ENCODE data around the gene ZFP1.
"Not testable (repeated sequence)": the region's sequence is repeated elsewhere in the genome, so short reads cannot be mapped to it uniquely, and the experiment has no call there.

Gene ZFP1

GRCh38 chr16:75203667-75204409 is 55.5 kb downstream of the ZFP1 start:
- DNase-seq (ENCODE audit: low read depth, low spot score), result no peak

DNA sequence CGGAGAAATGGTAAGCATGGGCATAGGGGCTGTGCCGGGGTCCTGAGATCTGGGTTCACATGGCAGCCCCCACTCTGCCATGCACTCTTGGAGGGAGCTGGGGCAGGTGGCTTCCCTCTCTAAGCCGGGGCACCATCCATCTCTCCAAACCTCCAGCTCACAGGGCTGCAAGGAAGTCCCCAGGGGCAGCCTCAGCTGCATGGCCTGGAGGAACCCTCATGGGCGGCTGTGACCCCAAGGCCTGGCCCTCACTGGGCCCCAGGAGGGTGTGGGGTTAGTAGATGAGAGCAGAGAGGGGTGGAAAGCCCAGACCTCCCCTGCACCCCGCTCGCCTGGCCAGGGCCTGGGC is 56.1 kb downstream of the ZFP1 start:
- no peak for DNase-seq (ENCODE audit: low read depth, low spot score)

DNA sequence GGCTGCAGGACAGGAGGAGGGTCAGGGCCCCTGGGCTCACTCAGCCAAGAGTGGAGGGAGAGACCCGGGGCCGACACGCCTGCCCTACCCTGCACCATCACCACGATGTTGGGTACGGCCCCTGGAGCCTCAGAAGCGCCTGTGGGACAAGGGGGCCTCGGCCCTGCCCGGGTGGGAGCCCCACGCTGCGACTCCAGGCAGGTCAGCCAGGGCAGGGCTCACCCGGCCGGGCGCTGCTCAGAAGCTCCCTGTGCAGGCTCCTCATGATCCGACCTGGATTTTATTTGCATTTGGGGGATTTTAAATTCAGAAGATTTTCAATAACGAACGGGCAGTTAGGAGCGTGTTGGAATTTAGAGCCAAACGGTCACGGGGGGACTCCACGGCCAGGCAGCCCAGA is 56.6 kb downstream of the ZFP1 start:
- not testable (repeated sequence) for DNase-seq (ENCODE audit: low read depth, low spot score)

- DNase-seq (ENCODE audit: low read depth, low spot score), result not testable (repeated sequence)
Measured at GRCh38 chr16:75205438-75205837, 57.1 kb downstream of the ZFP1 start.

DNA sequence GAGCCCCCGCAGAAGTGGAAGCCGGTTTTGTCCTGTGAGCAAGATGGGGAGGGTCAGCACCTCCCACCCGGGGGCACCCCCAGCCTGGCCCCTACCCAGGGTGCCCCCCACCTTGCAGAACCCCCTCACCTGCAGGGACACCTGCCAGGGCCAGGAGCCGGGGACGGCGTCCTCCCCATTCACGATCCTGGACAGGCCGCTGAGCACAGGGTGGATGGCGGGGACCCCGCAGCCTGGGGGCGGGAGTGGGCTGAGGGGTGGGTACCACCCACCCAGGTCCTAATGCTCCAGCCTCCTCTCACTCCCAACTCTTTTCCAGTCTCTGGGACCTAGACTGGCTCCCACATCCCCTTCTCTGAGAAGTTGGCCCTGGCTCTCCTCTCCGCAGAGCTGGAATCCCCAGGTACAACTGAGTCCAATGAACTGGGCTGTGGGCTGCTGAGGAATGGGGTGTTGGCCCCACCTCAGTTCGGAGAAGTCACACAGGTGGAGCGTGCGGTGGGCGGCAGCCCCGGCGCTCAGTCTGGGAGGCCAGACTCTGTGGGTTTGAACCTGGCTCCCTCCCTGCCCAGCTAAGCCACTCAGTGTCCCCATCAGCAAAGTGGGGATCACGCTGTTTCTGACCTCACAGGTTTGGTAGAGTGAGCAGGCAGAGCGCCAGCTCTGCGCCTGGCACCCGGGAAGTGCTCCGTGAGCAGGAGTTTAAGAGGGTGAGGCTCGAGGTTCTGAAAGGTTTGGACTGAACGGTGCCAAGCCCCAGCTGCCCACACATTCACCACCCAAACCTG is 57.8 kb downstream of the ZFP1 start:
- DNase-seq (ENCODE audit: low read depth, low spot score), result not testable (repeated sequence)

DNA sequence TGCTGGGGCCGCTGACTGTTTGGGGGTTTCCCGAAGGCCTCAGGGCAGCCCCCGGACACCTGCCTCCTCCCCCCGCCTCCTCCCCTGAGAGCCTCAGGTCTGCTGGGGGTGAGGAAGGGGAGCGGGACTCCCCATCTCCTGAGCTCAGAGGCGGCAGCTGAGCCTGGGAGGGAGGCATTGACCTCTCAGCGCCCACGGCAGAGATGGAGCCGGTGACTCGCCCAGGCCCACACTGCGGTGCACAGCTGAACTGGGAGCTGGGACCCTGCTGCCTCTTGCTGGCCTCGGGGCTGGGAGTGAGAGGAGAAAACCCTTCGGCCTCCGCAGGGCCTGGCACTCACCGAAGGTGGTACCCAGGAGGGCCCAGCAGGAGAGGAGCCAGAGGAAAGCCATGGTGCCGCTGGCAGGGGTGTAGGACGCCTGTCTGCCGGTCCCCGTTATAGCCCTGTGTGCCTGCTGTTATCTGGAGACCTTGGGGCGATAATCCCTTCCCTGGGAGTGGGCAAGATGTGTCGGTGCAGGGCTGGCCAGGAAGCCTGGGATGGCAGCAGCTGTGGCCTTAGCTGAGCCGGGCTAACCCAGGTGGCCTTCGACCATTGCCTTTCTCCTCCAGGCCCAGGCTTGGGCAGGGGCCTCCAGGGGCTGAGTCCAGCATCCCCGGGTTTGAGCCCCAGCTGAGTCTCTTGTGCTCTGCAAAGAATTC is 58.6 kb downstream of the ZFP1 start, which contains the start of gene CTRB2:
CTRB2 (minus strand) TSS at position 413 of the 703 bp plus-strand sequence; CDS start at position 393, 20 bp downstream.
- no peak for DNase-seq (ENCODE audit: low read depth, low spot score)

DNA sequence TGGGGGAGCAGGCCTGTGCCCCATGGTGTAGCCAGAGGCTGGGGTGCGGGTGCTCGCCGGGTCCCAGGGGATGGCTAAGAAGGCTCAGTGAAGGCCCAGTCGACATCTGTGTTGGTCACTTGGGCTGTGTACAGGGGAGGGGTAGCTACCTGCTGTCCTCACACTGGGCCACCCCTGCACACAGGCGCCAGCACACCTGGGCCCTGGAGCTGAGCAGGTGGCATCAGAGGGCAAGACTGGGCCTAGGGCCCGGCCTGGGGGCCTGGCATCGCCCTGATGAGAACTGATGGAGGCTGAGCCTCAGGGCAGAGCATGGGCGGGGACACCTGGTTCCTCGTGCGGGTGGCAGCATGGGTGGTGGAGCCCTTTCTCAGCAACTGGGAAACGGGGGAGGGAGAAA is 59.5 kb downstream of the ZFP1 start:
- DNase-seq (ENCODE audit: low read depth, low spot score), result no peak

- no peak for DNase-seq (ENCODE audit: low read depth, low spot score)
Measured at GRCh38 chr16:75208242-75208825, 60.0 kb downstream of the ZFP1 start.

DNA sequence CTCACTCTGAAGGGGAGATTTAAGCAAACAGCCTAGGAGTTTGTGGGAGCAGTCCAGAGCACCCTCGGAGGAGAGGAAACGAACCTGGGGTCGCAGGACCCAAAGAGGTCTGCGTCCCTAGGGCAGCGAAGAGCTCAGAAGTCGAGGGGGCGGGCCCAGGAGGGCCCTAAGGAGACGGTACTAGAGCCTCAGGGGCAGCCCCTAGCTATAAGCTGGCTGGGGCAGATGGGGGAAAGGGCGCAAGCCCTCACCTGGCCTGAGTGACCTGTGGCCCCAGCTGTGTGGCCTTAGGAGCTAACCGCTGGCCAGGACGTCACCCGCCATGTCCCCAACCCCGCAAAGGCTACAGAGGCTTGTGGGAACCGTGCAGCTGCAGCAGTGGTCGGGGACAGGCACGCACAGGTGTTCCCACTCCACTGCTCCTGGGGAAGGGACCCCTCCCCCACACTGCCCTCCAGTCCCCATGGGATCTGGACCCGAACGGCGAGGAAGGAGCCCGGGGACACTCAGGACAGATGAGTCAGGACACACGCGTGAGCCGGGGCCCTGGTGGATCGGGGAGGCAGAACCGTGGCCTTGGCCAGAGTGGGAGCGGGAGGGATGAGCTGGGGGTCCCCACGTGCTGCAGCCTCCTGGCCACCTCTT is 60.7 kb downstream of the ZFP1 start:
- DNase-seq (ENCODE audit: low read depth, low spot score), result no peak

DNA sequence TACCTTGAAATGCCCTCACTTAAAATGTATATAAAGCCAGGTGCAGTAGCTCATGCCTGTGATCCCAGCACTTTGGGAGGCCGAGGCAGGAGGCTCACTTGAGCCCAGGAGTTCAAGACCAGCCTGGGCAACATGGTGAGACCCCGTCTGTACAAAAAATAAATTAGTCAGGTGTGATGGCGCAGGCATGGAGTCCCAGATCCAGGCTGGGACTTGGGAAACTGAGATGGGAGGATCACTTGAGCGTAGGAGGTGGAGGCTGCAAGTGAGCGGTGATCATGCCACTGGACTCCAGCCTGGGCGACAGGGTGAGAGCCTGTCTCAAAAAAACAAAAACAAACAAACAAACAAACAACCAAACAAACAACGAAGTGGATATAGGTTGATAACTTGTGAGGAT is 61.2 kb downstream of the ZFP1 start:
- DNase-seq (ENCODE audit: low read depth, low spot score), result not testable (repeated sequence)

DNA sequence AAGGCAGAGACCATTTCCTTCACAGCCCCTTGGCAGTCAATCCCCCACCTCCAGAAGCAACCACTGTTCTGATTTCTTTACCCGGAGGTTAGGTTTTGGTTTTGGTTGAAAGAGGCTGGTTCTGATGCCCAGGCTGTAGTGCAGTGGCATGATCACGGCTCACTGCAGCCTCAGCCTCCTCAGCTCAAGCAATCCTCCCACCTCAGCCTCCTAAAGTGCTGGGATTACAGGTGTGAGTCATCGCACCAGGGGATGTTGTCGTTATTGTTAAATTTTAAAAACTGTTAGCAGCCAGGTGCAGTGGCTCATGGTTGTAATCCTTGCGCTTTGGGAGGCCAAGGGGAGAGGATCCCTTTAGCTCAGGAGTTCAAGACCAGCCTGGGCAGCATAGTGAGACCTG is 61.6 kb downstream of the ZFP1 start:
- DNase-seq (ENCODE audit: low read depth, low spot score), result no peak

- DNase-seq (ENCODE audit: low read depth, low spot score), result not testable (repeated sequence)
Measured at GRCh38 chr16:75211286-75211685, 63.0 kb downstream of the ZFP1 start.

DNA sequence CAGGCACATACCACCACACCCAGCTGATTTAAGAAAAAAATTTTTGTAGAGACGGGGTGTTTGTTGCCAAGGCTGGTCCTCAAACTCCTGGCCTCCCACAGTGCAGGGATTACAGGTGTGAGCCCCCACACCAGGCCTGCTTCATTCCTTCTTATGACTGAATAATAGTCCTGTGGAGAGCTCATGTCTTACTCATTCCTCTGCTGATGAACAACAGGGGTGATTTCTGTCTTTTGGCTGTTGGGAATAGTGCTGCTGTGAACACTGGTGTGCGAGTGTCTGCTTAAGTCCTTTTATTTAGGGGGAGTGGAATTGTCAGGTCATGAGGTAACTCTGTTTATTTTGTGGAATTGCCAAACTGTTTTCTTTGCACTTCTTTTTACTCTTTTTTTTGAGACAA is 67.8 kb downstream of the ZFP1 start:
- no peak for DNase-seq (ENCODE audit: low read depth, low spot score)

DNA sequence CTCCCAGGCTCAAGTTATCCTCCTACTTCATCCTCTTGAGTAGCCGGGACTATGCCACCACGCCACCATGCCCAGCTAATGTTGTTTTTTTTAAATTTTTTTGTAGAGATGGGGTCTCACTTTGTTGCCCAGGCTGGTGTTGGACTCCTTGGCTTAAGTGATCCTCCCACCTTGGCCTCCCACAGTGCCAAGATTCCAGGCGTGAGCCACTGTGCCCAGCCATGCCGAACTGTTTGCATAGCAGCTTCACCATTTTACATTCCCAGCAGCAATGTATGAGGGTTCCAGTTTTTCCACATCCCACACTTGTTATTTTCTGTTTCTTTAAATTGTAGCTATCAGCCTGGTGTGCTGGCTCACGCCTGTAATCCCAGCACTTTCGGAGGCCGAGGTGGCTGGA is 68.3 kb downstream of the ZFP1 start:
- no peak for DNase-seq (ENCODE audit: low read depth, low spot score)

- DNase-seq (ENCODE audit: low read depth, low spot score), result no peak
Measured at GRCh38 chr16:75217389-75217851, 69.1 kb downstream of the ZFP1 start.

GRCh38 chr16:75218256-75219076 is 70.1 kb downstream of the ZFP1 start, which contains the start of gene CTRB1:
Gene CTRB1 (plus strand): TSS chr16:75218988. CDS start chr16:75219008, 20 bp downstream.
- DNase-seq (ENCODE audit: low read depth, low spot score), result no peak

DNA sequence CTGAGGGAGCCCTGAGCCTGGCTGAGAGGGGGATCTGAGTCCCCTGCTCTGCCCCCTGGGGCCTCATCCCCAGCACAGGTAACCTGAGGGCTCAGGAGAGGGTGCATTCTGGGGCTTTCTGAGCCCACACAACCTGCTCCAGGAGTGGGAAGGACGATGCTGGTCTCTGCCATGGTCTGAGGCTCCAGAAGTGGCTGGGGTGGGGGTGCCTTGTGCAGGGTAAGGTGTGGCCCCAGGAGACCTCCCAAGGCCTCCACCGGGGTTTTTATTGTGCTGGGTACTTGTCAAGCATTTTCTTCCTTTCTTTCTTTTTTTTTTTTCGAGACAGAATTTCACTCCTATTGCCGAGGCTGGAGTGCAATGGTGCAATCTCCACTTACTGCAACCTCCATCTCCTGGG is 70.8 kb downstream of the ZFP1 start:
- DNase-seq (ENCODE audit: low read depth, low spot score), result no peak

DNA sequence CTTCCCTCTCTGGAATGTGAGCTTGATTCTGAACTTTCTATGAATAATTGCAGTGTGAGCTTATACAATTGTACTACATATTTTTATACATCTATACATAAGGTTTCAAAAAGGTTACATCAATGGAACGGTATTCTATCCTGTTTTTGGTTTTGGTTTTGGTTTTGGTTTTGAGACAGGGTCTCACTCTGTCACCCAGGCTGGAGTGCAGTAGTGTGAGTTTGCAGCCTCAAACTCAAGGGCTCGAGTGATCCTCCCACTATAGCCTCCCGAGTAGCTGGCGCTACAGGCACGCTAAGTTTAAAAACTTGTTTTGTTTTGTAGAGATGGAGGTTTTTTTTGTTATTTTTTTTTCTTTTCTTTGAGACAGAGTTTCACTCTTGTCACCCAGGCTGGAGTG is 71.5 kb downstream of the ZFP1 start:
- no peak for DNase-seq (ENCODE audit: low read depth, low spot score)

All from brain pericyte (primary cell).